Measurements from ENCODE around the gene ADGRG7. TPM values are rescaled to one million over a fixed set of nuclear protein-coding genes. Genes with fewer than 3 reads are reported as not detected.

ADGRG7 gene
- not detected for total RNA-seq

DNA sequence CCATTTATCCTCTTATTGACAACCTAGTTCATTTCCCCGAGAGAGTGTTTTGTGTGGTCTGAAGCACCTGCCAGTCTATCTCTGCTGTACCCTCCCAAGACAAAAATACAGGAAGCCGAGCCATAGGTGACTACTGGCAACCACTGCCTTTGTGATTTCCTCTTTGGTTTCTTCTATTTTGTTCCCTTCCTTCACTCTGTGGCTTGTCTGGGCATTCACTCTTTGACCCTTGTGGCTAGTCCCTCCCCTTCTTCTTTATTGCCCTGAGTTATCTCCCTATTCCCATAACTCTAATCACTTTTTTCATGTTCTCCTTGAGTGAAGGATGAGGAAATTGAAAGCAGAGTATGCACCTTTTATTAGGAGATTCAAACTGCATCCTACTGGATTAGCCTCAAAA lies at the start of gene ADGRG7:
TSS of gene ADGRG7 (plus strand) at position 297 of the 400 bp plus-strand sequence. CDS start 256 bp downstream, outside the sequence.
- TF ChIP-seq POLR2A (IDR thresholded peaks at IDR 0.05; ENCODE audit: low read depth) (no peak), EP300 (IDR thresholded peaks at IDR 0.05) (no peak), POLR2AphosphoS5 (IDR thresholded peaks at IDR 0.05) (no peak)
- TF ChIP-seq, protein P1, sequence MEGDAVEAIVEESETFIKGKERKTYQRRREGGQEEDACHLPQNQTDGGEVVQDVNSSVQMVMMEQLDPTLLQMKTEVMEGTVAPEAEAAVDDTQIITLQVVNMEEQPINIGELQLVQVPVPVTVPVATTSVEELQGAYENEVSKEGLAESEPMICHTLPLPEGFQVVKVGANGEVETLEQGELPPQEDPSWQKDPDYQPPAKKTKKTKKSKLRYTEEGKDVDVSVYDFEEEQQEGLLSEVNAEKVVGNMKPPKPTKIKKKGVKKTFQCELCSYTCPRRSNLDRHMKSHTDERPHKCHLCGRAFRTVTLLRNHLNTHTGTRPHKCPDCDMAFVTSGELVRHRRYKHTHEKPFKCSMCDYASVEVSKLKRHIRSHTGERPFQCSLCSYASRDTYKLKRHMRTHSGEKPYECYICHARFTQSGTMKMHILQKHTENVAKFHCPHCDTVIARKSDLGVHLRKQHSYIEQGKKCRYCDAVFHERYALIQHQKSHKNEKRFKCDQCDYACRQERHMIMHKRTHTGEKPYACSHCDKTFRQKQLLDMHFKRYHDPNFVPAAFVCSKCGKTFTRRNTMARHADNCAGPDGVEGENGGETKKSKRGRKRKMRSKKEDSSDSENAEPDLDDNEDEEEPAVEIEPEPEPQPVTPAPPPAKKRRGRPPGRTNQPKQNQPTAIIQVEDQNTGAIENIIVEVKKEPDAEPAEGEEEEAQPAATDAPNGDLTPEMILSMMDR (IDR thresholded peaks at IDR 0.05), result no peak
- Histone ChIP-seq H3K27me3 (no peaks in the 10 kb centered on the region), H3K27ac (replicated peaks in 1 of 4) (no peak within 1 kb of the TSS), H3K36me3 (no peaks in the 10 kb centered on the region), H3K4me3 (no peak within 1 kb of the TSS), H3K4me1 (no peaks in the 10 kb centered on the region), H3K9me3 (no peaks in the 10 kb centered on the region)
- intact Hi-C loops (cut with DNase I), result no loop called here
- 80% methylated on average over 2 of the region's 2 CpGs for WGBS
- no peak for DNase-seq (ENCODE audit: extremely low spot score)

GRCh38 chr3:100560426-100560825 lies 49.0 kb upstream of the ADGRG7 start:
- no peak overlapping the region for H3K4me3 ChIP-seq
- H3K27ac ChIP-seq (replicated peaks in 1 of 4), result no peak overlapping the region
- intact Hi-C loops (cut with DNase I), result no loop called here
- TF ChIP-seq, protein P1 (IDR thresholded peaks at IDR 0.05), result no peak
- TF ChIP-seq EP300 (IDR thresholded peaks at IDR 0.05), result no peak
- no peak for TF ChIP-seq POLR2A (IDR thresholded peaks at IDR 0.05; ENCODE audit: low read depth)
- TF ChIP-seq POLR2AphosphoS5 (IDR thresholded peaks at IDR 0.05), result no peak
- DNase-seq (ENCODE audit: extremely low spot score), result no peak
- no peaks in the 10 kb centered on the region for H3K36me3 ChIP-seq
- no peaks in the 10 kb centered on the region for H3K4me1 ChIP-seq
- H3K9me3 ChIP-seq, result no peaks in the 10 kb centered on the region
- 76% methylated on average over 4 of the region's 4 CpGs for WGBS
- no peaks in the 10 kb centered on the region for H3K27me3 ChIP-seq

GRCh38 chr3:100561459-100562158 lies 47.8 kb upstream of the ADGRG7 start:
- TF ChIP-seq, protein P1 (IDR thresholded peaks at IDR 0.05), result no peak
- TF ChIP-seq POLR2A (IDR thresholded peaks at IDR 0.05; ENCODE audit: low read depth) (no peak), EP300 (IDR thresholded peaks at IDR 0.05) (no peak), POLR2AphosphoS5 (IDR thresholded peaks at IDR 0.05) (no peak)
- Histone ChIP-seq H3K4me3 (no peak overlapping the region), H3K4me1 (no peaks in the 10 kb centered on the region), H3K9me3 (no peaks in the 10 kb centered on the region), H3K36me3 (no peaks in the 10 kb centered on the region), H3K27me3 (no peaks in the 10 kb centered on the region), H3K27ac (replicated peaks in 1 of 4) (no peak overlapping the region)
- intact Hi-C loops (cut with DNase I), result no loop called here
- WGBS, result 80% methylated on average over 7 of the region's 7 CpGs
- DNase-seq (ENCODE audit: extremely low spot score), result no peak

DNA sequence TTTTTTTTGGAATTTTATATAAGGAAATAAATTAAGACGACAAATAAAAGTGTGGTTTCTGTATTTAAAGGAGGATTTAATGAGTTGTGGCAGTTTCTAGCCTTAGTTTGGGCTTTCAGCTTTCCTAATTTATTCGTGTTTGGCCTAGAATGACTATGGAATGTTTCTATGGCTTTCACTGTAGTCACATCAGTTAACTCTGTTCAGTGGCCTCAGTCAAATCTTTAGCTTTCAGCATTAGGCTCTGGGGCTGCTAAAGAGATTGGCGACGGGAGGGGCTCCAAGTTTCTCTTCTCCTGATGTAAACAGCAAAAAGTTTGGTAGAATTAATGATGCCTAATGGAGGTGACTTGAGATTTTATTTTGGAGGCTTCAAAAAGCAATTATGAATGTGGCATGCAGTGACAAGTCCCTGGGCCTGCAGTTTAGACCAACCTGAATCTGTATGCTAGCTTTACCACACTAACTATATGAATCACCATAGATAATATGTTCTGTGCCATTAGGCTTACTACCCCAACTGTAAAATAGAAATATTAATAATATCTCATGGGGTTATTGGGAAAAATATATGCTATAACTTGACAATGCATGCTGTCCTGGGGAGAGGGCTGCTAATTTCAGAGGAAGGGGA lies 47.1 kb upstream of the ADGRG7 start:
- 88% methylated on average over 4 of the region's 4 CpGs for WGBS
- TF ChIP-seq POLR2AphosphoS5 (IDR thresholded peaks at IDR 0.05), result no peak
- no peak for TF ChIP-seq POLR2A (IDR thresholded peaks at IDR 0.05; ENCODE audit: low read depth)
- TF ChIP-seq EP300 (IDR thresholded peaks at IDR 0.05), result no peak
- TF ChIP-seq, protein P1 (IDR thresholded peaks at IDR 0.05), result no peak

More for the DNA sequence above, 47.1 kb upstream of the ADGRG7 start:
- H3K9me3 ChIP-seq, result no peaks in the 10 kb centered on the region
- H3K36me3 ChIP-seq, result no peaks in the 10 kb centered on the region
- H3K27ac ChIP-seq (replicated peaks in 1 of 4), result no peak overlapping the region
- H3K4me3 ChIP-seq, result no peak overlapping the region
- no peaks in the 10 kb centered on the region for H3K4me1 ChIP-seq
- intact Hi-C loops (cut with DNase I), result no loop called here
- DNase-seq (ENCODE audit: extremely low spot score), result no peak
- H3K27me3 ChIP-seq, result no peaks in the 10 kb centered on the region
